ENCODE data around the gene FKBP5. TPM values are rescaled to one million over a fixed set of nuclear protein-coding genes. Genes with fewer than 3 reads are reported as not detected.
A peak's percentile ranks its signal among the peaks of the same experiment; 100 is the strongest.

The FKBP5 gene
- polyA plus RNA-seq, 2 of the 4 experiments (the other 2 are of a cell fraction), result 8.4 to 11.7 TPM

- peaks cover 52% of the 10 kb centered on the region for H3K4me1 ChIP-seq
- no peaks in the 10 kb centered on the region for H3K9me3 ChIP-seq
- ChIA-PET CTCF (interaction anchor here (0.9 to 1.7 kb wide), 4 partner anchors 17 to 138 kb away, joined by 3 to 6 read pairs (median 4); no protein-coding TSS in a partner anchor), POLR2A (no interaction called here)
- peak overlapping the region; percentile 90 for H3K4me2 ChIP-seq
- ATAC-seq, result no peak
- no peak for FAIRE-seq
- no peak for DNase-seq (ENCODE audit: low read depth in 1 of 2, low spot score in 1 of 2)
- TF ChIP-seq CBX2 (IDR thresholded peaks at IDR 0.05; ENCODE audit: borderline replicate concordance, low read depth) (no peak), FOSB (CRISPR knock-in tag; IDR thresholded peaks at IDR 0.05) (no peak), SREBF2 (IDR thresholded peaks at IDR 0.05) (no peak), CTCF (IDR thresholded peaks at IDR 0.05) (no peak), HEYL (CRISPR knock-in tag; IDR thresholded peaks at IDR 0.05) (no peak), MAX (IDR thresholded peaks at IDR 0.05) (no peak), ATOH8 (CRISPR knock-in tag; IDR thresholded peaks at IDR 0.05; ENCODE audit: low read depth) (no peak), REST (IDR thresholded peaks at IDR 0.05) (no peak), EHMT2 (IDR thresholded peaks at IDR 0.05; ENCODE audit: low read depth) (no peak), RFX5 (IDR thresholded peaks at IDR 0.05) (no peak), HOXB5 (CRISPR knock-in tag; IDR thresholded peaks at IDR 0.05) (no peak), ZSCAN20 (CRISPR knock-in tag; IDR thresholded peaks at IDR 0.05) (no peak), HOXB13 (CRISPR knock-in tag; IDR thresholded peaks at IDR 0.05; ENCODE audit: low read depth) (no peak), CHD4 (IDR thresholded peaks at IDR 0.05; ENCODE audit: borderline replicate concordance) (no peak), EHF (CRISPR knock-in tag; IDR thresholded peaks at IDR 0.05) (no peak), RCOR1 (IDR thresholded peaks at IDR 0.05; ENCODE audit: low read depth, low read length) (no peak), CBX8 (IDR thresholded peaks at IDR 0.05) (no peak), PHF8 (IDR thresholded peaks at IDR 0.05; ENCODE audit: borderline replicate concordance, low read depth) (no peak), TFCP2L1 (CRISPR knock-in tag; IDR thresholded peaks at IDR 0.05) (no peak)
- H3K27ac ChIP-seq, result peak overlapping the region; percentile 77 to 81; a peak in 4 of 6 replicates
- H3K4me3 ChIP-seq, result no peak overlapping the region; the same call in 2 of the 3 replicates
- 85% methylated on average over 1 of the region's 1 CpG for WGBS (ENCODE audit: missing lambda C conversion rate)
Observed at GRCh38 chr6:35600659-35601125, 88.0 kb downstream of the FKBP5 start.
